ENCODE data around the gene FAM20C. TPM values are rescaled to one million over a fixed set of nuclear protein-coding genes. Genes with fewer than 3 reads are reported as not detected.
"Not testable (repeated sequence)": the region's sequence is repeated elsewhere in the genome, so short reads cannot be mapped to it uniquely, and the experiment has no call there.

Gene FAM20C
- total RNA-seq, 1 donor from 2014 or later, result 22.1 TPM

GRCh38 chr7:261341-262250, 69.2 kb downstream of the FAM20C start:
- intact Hi-C loops (cut with DNase I), result no loop called here
- Histone ChIP-seq H3K4me1 (no peaks in the 10 kb centered on the region), H3K36me3 (peaks cover 0 to 20% of the 10 kb centered on the region in 2 donors), H3K27ac (no peak overlapping the region), H3K4me3 (no peak overlapping the region), H3K27me3 (no peaks in the 10 kb centered on the region), H3K9me3 (no peaks in the 10 kb centered on the region)
- TF ChIP-seq POLR2A (IDR thresholded peaks at IDR 0.05) (no peak), POLR2AphosphoS5 (IDR thresholded peaks at IDR 0.05; ENCODE audit: insufficient read depth in 1 of 2, low read depth in 1 of 2) (no peak), CTCF (IDR thresholded peaks at IDR 0.05) (no peak)
- no peak for DNase-seq (ENCODE audit: extremely low spot score in 2 of 2)

DNA sequence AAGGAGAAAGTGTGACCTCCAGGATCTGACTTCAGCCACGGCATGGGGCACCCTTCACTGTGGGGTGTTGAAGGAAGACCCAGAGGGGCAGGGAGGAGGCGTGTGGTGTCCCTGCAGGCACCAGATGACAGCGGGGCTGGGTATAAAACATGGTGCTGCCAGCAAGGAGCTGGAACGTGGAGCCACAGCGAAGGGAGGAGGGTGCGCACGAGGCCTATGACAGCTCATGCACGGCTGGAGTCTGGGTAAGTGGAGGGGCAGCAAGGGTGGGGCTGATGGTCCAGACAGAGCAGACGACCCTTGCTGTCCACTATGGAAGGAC, 69.8 kb downstream of the FAM20C start:
- Histone ChIP-seq H3K27ac (no peak overlapping the region), H3K9me3 (no peaks in the 10 kb centered on the region), H3K27me3 (no peaks in the 10 kb centered on the region), H3K36me3 (peaks cover 0 to 17% of the 10 kb centered on the region in 2 donors), H3K4me1 (no peaks in the 10 kb centered on the region), H3K4me3 (no peak overlapping the region)
- intact Hi-C loops (cut with DNase I), result no loop called here
- DNase-seq (ENCODE audit: extremely low spot score in 2 of 2), result no peak
- TF ChIP-seq POLR2AphosphoS5 (IDR thresholded peaks at IDR 0.05; ENCODE audit: insufficient read depth in 1 of 2, low read depth in 1 of 2) (no peak), CTCF (IDR thresholded peaks at IDR 0.05) (no peak), POLR2A (IDR thresholded peaks at IDR 0.05) (no peak)

GRCh38 chr7:262631-263311, 70.4 kb downstream of the FAM20C start:
- DNase-seq (ENCODE audit: extremely low spot score in 2 of 2); H3K4me1 ChIP-seq; H3K27me3 ChIP-seq; H3K27ac ChIP-seq; intact Hi-C loops (cut with DNase I); H3K9me3 ChIP-seq; H3K4me3 ChIP-seq: not testable (repeated sequence)
- peaks cover 0 to 17% of the 10 kb centered on the region in 2 donors for H3K36me3 ChIP-seq

DNA sequence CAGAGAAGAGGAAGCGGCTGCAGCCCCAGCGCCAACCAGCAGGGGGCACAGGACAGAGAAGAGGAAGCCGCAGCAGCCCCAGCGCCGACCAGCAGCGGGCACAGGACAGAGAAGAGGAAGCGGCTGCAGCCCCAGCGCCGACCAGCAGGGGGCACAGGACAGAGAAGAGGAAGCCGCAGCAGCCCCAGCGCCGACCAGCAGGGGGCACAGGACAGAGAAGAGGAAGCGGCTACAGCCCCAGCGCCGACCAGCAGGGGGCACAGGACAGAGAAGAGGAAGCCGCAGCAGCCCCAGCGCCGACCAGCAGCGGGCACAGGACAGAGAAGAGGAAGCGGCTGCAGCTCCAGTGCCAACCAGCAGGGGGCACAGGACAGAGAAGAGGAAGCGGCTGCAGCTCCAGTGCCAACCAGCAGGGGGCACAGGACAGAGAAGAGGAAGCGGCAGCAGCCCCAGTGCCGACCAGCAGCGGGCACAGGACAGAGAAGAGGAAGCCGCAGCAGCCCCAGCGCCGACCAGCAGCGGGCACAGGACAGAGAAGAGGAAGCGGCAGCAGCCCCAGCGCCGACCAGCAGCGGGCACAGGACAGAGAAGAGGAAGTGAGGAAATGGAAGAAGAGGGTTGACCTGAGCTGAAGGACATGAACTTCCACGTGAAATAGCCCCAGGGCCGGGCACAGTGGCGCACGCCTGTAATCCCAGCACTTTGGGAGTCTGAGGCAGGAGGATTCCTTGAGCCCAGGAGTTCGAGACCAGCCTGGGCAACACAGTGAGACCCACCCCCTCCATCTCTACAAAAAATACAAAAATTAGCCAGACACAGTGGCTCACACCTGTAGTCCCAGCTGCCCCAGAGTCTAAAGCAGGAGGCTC, 71.3 kb downstream of the FAM20C start:
- H3K4me3 ChIP-seq; H3K4me1 ChIP-seq; H3K9me3 ChIP-seq; H3K27me3 ChIP-seq; H3K27ac ChIP-seq; DNase-seq (ENCODE audit: extremely low spot score in 2 of 2); intact Hi-C loops (cut with DNase I): not testable (repeated sequence)
- peaks cover 0 to 17% of the 10 kb centered on the region in 2 donors for H3K36me3 ChIP-seq

DNA sequence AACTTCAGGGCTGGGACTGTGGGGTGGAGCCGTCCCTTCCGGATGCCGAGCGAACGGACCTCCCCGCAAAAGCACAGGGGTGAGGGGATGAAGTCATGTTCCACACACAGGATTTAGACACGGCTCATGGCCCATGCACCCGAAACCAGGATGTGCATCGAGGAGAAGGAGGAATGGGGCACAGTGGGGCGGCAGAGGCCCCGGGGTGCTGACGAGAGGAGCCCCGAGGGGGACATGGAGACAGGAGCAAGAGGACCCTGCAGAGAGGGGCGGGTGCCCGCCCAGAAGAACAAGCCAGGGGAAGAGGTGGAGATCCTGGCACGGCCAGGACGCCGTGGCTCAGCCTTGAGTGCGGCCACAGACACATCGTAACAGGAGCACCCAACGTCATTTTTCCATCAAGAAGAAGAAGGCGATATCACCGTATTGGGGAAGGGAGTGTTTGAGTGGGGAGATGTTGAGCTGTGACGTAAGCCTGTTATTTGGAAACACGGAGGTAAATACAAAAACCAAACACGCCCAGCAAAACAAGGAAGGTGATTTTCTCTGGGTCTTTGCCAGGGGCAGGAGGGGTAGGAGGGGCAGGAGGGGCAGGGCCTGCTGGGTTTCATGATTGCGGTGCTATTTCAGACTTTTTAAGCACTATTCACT, 72.3 kb downstream of the FAM20C start:
- Histone ChIP-seq H3K27me3 (no peaks in the 10 kb centered on the region), H3K4me3 (no peak overlapping the region), H3K4me1 (no peaks in the 10 kb centered on the region), H3K9me3 (no peaks in the 10 kb centered on the region), H3K27ac (no peak overlapping the region), H3K36me3 (peaks cover 0 to 14% of the 10 kb centered on the region in 2 donors)
- no peak for TF ChIP-seq POLR2A (IDR thresholded peaks at IDR 0.05)
- TF ChIP-seq POLR2AphosphoS5 (IDR thresholded peaks at IDR 0.05; ENCODE audit: insufficient read depth in 1 of 2, low read depth in 1 of 2), result no peak
- DNase-seq (ENCODE audit: extremely low spot score in 2 of 2), result no peak
- intact Hi-C loops (cut with DNase I), result no loop called here
